SK-N-SH (cell line): ENCODE data around the gene PRR36. TPM values are rescaled to one million over a fixed set of nuclear protein-coding genes. Genes with fewer than 3 reads are reported as not detected.

ENCODE experiments used
- CTCF ChIA-PET: fragments of 300-600, 350-600 bp; formaldehyde crosslinking; extraction: SDS; loops from one replicate; lab custom pipeline; 2021; lab: Yijun Ruan, JAX
- POLR2A ChIA-PET: fragments of 350-600 bp; sonication (Branson Sonifier 250); formaldehyde crosslinking; extraction: SDS; loops from one replicate; lab custom pipeline; 2020; ENCODE audit warnings: antibody characterized with exemption, inconsistent platforms; lab: Yijun Ruan, JAX
- DNase-seq: peaks from one replicate; pipeline ENCODE4 v3.0.0; 2012
- H2AFZ ChIP-seq: fragments of 200-600 bp; sonication (generic); 2 replicates; pipeline ENCODE4 v1.8.1; 2016; ENCODE audit warnings: antibody characterized with exemption, mild to moderate bottlenecking, low read depth
- H3F3A ChIP-seq: fragments of 200-600 bp; sonication (generic); replicated peaks from 2 replicates; pipeline ENCODE3; 2016; ENCODE audit warnings: antibody characterized with exemption, mild to moderate bottlenecking; ENCODE audit not compliant: insufficient read depth
- H3K27ac ChIP-seq, 2 experiments: fragments of 200-500 bp in 1 of 2; fragments of 200-600 bp in 1 of 2; sonication (Bioruptor generic) in 1 of 2; sonication (generic), shearing (Covaris generic) in 1 of 2; 2 replicates each; pipeline versions ENCODE4 v1.5.1 to v1.6.1; 2014 to 2016; ENCODE audit warnings: low read depth in 2 of 2, inconsistent platforms in 1 of 2, low read length in 1 of 2, mild to moderate bottlenecking in 1 of 2, mixed read lengths in 1 of 2
- H3K27me3 ChIP-seq: fragments of 200-600 bp; sonication (generic), shearing (Covaris generic); 2 replicates; pipeline ENCODE4 v1.6.1; 2016; ENCODE audit warnings: mixed run types; ENCODE audit not compliant: insufficient read depth
- H3K36me3 ChIP-seq, 2 experiments: fragments of 200-500 bp in 1 of 2; fragments of 200-600 bp in 1 of 2; sonication (Bioruptor generic) in 1 of 2; sonication (generic) in 1 of 2; replicated peaks in 1 of 2; 2 replicates each; pipeline versions ENCODE3 to v1.5.1; 2014 to 2016; ENCODE audit warnings: low read length in 1 of 2, mild to moderate bottlenecking in 1 of 2; ENCODE audit not compliant: insufficient read depth in 2 of 2, control insufficient read depth in 1 of 2
- H3K4me1 ChIP-seq, 2 experiments: fragments of 200-500 bp in 1 of 2; fragments of 200-600 bp in 1 of 2; sonication (Bioruptor generic) in 1 of 2; sonication (generic), shearing (Covaris generic) in 1 of 2; 2 replicates each; pipeline versions ENCODE4 v1.5.1 to v1.6.1; 2014 to 2016; ENCODE audit warnings: low read depth in 1 of 2, low read length in 1 of 2, mixed run types in 1 of 2; ENCODE audit not compliant: insufficient read depth in 2 of 2, control insufficient read depth in 1 of 2
- H3K4me2 ChIP-seq: fragments of 200-600 bp; sonication (generic), shearing (Covaris generic); 2 replicates; pipeline ENCODE4 v1.6.1; 2017; ENCODE audit warnings: mixed run types
- H3K4me3 ChIP-seq, 2 experiments: fragments of 200-500 bp in 1 of 2; fragments of 200-600 bp in 1 of 2; sonication (Bioruptor generic) in 1 of 2; sonication (generic), shearing (Covaris generic) in 1 of 2; 2 replicates each; pipeline versions ENCODE4 v1.5.1 to v1.8.1; 2014 to 2016; ENCODE audit warnings: low read depth in 2 of 2, inconsistent platforms in 1 of 2, low read length in 1 of 2, mild to moderate bottlenecking in 1 of 2, mixed read lengths in 1 of 2, moderate library complexity in 1 of 2
- H3K79me2 ChIP-seq: fragments of 200-600 bp; sonication (generic); 2 replicates; pipeline ENCODE4 v1.8.1; 2017; ENCODE audit warnings: mild to moderate bottlenecking; ENCODE audit not compliant: insufficient read depth
- H3K9ac ChIP-seq: fragments of 200-600 bp; sonication (generic); 2 replicates; pipeline ENCODE4 v1.6.1; 2017; ENCODE audit warnings: mixed run types
- H3K9me2 ChIP-seq: fragments of 200-600 bp; sonication (generic); 2 replicates; pipeline ENCODE4 v1.6.1; 2017; ENCODE audit warnings: mixed run types
- H3K9me3 ChIP-seq: fragments of 200-600 bp; sonication (generic); 2 replicates; pipeline ENCODE4 v1.6.1; 2017; ENCODE audit warnings: mixed run types, mild to moderate bottlenecking, moderate library complexity
- H4K20me1 ChIP-seq: fragments of 200-600 bp; sonication (generic); 2 replicates; pipeline ENCODE4 v1.6.1; 2017; ENCODE audit warnings: mild to moderate bottlenecking, mixed run types; ENCODE audit not compliant: insufficient read depth
- ELF1 ChIP-seq: IDR thresholded peaks from 2 replicates; pipeline ENCODE4 v1.4.0; 2012
- EP300 ChIP-seq, 2 experiments: IDR thresholded peaks; 2 replicates each; pipeline versions ENCODE4 v1.4.0 to v1.6.1; 2012; ENCODE audit warnings: borderline replicate concordance in 1 of 2, low read depth in 1 of 2, low read length in 1 of 2
- FOXM1 ChIP-seq: IDR thresholded peaks from 2 replicates; pipeline ENCODE4 v1.4.0; 2012; ENCODE audit warnings: low read depth, mild to moderate bottlenecking
- GABPA ChIP-seq: IDR thresholded peaks from 2 replicates; pipeline ENCODE4 v1.4.0; 2012; ENCODE audit warnings: low read depth, mild to moderate bottlenecking
- GATA2 ChIP-seq: sonication (generic); formaldehyde crosslinking; IDR thresholded peaks from 2 replicates; pipeline ENCODE4 v1.5.0; 2020; ENCODE audit warnings: mild to moderate bottlenecking, missing genetic modification reagents
- MXI1 ChIP-seq: IDR thresholded peaks from 2 replicates; pipeline ENCODE4 v1.6.1; 2012; ENCODE audit warnings: mild to moderate bottlenecking, low read depth, low read length, improper control_type of control experiment
- NFIC ChIP-seq: IDR thresholded peaks from 2 replicates; pipeline ENCODE4 v1.4.0; 2012; ENCODE audit warnings: borderline replicate concordance
- TAF1 ChIP-seq: IDR thresholded peaks from 2 replicates; pipeline ENCODE4 v1.6.1; 2012; ENCODE audit warnings: low read depth, mild to moderate bottlenecking, low read length, moderate library complexity, borderline replicate concordance
- YY1 ChIP-seq: IDR thresholded peaks from 2 replicates; pipeline ENCODE4 v1.4.0; 2012; ENCODE audit warnings: low read depth, mild to moderate bottlenecking
- WGBS: methylation state at CpG from one replicate; pipeline ENCODE4 v1.1.6; 2017; ENCODE audit warnings: low lambda C conversion rate; 5-methylcytosine and 5-hydroxymethylcytosine counted together
- polyA plus RNA-seq, 3 experiments: library from polyadenylated mRNA; depleted of rRNA; stranded (reverse); fragments of >200 nt; gene quantifications; 2 replicates each; pipeline ENCODE4 v1.2.3, GENCODE V29; 2012
- TF ChIP-seq, protein P1 (sequence below): fragments of 150-350 bp; IDR thresholded peaks from 2 replicates; pipeline ENCODE4 v1.6.1; 2016; ENCODE audit warnings: mild to moderate bottlenecking, low read depth, low read length
- TF ChIP-seq, protein P2 (sequence below): IDR thresholded peaks from 2 replicates; pipeline ENCODE4 v1.6.1; 2012; ENCODE audit warnings: mild to moderate bottlenecking, low read depth, low read length, moderate library complexity
- TF ChIP-seq, protein P3 (sequence below): fragments of 200-600 bp; sonication (generic); IDR thresholded peaks from 2 replicates; pipeline ENCODE4 v1.6.1; 2017; ENCODE audit warnings: antibody characterized with exemption, mild to moderate bottlenecking, moderate library complexity
- TF ChIP-seq, protein P4 (sequence below): IDR thresholded peaks from 2 replicates; pipeline ENCODE4; 2012

PRR36 gene
- polyA plus RNA-seq, 1 of the 3 experiments (the other 2 are of a cell fraction): 0.18 TPM

DNA sequence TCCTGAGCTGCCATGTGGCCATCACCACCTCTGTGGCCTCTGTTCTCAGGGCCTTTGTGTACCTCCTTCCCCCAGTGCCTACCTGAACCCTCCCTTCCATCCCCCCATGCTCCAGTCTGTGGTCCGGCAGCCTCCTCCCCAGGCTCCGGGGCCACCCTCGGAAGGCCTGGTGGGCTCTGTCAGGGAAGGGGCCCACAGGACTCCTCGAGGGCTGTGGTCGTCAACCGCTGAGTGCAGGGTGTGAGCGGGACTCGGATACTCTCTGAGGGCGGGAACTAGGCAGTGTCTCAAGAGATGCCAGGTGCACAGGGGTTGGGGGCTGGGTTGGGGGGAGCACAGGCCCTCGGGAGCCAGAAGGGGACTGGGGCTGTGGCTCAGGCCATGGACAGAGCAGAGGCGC, 33.4 kb upstream of the PRR36 start:
- Histone ChIP-seq H3K27me3 (no peaks in the 10 kb centered on the region), H3K27ac (no peak overlapping the region), H3K4me1 (peaks cover 0 to 17% of the 10 kb centered on the region in 2 experiments; a peak in 2 of 4 replicates), H3K36me3 (peaks cover 3 to 29% of the 10 kb centered on the region in 2 experiments), H3K79me2 (peaks cover 43% of the 10 kb centered on the region), H3K9ac (no peak overlapping the region), H3K9me2 (no peaks in the 10 kb centered on the region), H3K4me2 (no peak overlapping the region), H3K9me3 (no peaks in the 10 kb centered on the region), H4K20me1 (peaks cover 36% of the 10 kb centered on the region), H3F3A (no peaks in the 10 kb centered on the region), H3K4me3 (no peak overlapping the region), H2AFZ (no peak overlapping the region)
- WGBS: 94% methylated on average over 11 of the region's 11 CpGs
- TF ChIP-seq TAF1 (no peak), ELF1 (no peak), FOXM1 (no peak), EP300 (IDR thresholded peaks at IDR 0.05; ENCODE audit: borderline replicate concordance in 1 of 2, low read depth in 1 of 2, low read length in 1 of 2) (no peak), MXI1 (no peak), YY1 (no peak), GABPA (no peak), NFIC (no peak), GATA2 (CRISPR knock-in tag) (no peak)
- TF ChIP-seq, protein P1, sequence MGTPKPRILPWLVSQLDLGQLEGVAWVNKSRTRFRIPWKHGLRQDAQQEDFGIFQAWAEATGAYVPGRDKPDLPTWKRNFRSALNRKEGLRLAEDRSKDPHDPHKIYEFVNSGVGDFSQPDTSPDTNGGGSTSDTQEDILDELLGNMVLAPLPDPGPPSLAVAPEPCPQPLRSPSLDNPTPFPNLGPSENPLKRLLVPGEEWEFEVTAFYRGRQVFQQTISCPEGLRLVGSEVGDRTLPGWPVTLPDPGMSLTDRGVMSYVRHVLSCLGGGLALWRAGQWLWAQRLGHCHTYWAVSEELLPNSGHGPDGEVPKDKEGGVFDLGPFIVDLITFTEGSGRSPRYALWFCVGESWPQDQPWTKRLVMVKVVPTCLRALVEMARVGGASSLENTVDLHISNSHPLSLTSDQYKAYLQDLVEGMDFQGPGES: no peak
- TF ChIP-seq, protein P2, sequence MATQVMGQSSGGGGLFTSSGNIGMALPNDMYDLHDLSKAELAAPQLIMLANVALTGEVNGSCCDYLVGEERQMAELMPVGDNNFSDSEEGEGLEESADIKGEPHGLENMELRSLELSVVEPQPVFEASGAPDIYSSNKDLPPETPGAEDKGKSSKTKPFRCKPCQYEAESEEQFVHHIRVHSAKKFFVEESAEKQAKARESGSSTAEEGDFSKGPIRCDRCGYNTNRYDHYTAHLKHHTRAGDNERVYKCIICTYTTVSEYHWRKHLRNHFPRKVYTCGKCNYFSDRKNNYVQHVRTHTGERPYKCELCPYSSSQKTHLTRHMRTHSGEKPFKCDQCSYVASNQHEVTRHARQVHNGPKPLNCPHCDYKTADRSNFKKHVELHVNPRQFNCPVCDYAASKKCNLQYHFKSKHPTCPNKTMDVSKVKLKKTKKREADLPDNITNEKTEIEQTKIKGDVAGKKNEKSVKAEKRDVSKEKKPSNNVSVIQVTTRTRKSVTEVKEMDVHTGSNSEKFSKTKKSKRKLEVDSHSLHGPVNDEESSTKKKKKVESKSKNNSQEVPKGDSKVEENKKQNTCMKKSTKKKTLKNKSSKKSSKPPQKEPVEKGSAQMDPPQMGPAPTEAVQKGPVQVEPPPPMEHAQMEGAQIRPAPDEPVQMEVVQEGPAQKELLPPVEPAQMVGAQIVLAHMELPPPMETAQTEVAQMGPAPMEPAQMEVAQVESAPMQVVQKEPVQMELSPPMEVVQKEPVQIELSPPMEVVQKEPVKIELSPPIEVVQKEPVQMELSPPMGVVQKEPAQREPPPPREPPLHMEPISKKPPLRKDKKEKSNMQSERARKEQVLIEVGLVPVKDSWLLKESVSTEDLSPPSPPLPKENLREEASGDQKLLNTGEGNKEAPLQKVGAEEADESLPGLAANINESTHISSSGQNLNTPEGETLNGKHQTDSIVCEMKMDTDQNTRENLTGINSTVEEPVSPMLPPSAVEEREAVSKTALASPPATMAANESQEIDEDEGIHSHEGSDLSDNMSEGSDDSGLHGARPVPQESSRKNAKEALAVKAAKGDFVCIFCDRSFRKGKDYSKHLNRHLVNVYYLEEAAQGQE: no peak
- TF ChIP-seq, protein P3, sequence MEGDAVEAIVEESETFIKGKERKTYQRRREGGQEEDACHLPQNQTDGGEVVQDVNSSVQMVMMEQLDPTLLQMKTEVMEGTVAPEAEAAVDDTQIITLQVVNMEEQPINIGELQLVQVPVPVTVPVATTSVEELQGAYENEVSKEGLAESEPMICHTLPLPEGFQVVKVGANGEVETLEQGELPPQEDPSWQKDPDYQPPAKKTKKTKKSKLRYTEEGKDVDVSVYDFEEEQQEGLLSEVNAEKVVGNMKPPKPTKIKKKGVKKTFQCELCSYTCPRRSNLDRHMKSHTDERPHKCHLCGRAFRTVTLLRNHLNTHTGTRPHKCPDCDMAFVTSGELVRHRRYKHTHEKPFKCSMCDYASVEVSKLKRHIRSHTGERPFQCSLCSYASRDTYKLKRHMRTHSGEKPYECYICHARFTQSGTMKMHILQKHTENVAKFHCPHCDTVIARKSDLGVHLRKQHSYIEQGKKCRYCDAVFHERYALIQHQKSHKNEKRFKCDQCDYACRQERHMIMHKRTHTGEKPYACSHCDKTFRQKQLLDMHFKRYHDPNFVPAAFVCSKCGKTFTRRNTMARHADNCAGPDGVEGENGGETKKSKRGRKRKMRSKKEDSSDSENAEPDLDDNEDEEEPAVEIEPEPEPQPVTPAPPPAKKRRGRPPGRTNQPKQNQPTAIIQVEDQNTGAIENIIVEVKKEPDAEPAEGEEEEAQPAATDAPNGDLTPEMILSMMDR: no peak
- TF ChIP-seq, protein P4, sequence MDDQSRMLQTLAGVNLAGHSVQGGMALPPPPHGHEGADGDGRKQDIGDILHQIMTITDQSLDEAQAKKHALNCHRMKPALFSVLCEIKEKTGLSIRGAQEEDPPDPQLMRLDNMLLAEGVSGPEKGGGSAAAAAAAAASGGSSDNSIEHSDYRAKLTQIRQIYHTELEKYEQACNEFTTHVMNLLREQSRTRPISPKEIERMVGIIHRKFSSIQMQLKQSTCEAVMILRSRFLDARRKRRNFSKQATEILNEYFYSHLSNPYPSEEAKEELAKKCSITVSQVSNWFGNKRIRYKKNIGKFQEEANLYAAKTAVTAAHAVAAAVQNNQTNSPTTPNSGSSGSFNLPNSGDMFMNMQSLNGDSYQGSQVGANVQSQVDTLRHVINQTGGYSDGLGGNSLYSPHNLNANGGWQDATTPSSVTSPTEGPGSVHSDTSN: no peak
- ChIA-PET CTCF (interaction anchor here (0.8 to 1.7 kb wide), 2 partner anchors 10 to 16 kb away, joined by 4 read pairs; no protein-coding TSS in a partner anchor), POLR2A (interaction anchor here (1.3 kb wide), 1 partner anchor 9 kb away, joined by 5 read pairs; no protein-coding TSS in a partner anchor)
- no peak for DNase-seq
